ENCODE measurements around the gene ALS2.
"Not testable (repeated sequence)": the region's sequence is repeated elsewhere in the genome, so short reads cannot be mapped to it uniquely, and the experiment has no call there.

ALS2 gene

DNA sequence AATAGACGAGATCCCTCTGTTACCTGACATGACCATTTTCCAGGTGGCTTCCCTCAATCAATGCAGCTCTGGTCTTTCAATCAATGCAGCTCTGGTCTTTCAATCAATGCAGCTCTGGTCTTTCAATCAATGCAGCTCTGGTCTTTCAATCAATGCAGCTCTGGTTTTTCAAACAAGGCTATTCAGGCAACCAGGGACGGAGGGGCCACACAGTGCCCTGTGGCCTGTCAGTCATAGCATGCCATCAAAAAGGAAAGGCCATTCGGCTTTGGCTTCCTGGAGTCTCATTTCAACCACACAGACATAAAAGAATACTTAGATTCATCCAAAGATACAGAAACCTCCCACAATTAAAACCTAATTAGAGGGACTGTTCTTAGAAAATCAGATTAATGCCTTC lies 95.6 kb downstream of the ALS2 start:
- H3K9ac ChIP-seq (ENCODE audit: low read length): no peak overlapping the region
- no peak overlapping the region for H3K27ac ChIP-seq (ENCODE audit: low read depth, low read length)
- no peaks in the 10 kb centered on the region for H3K27me3 ChIP-seq (ENCODE audit: control insufficient read depth, insufficient read depth, low read length)
- H3K4me1 ChIP-seq (ENCODE audit: control insufficient read depth, insufficient read depth, low read length): no peaks in the 10 kb centered on the region
- no peaks in the 10 kb centered on the region for H3K36me3 ChIP-seq (ENCODE audit: control insufficient read depth, insufficient read depth, low read length)
- H3K4me3 ChIP-seq (ENCODE audit: low read length): no peak overlapping the region

DNA sequence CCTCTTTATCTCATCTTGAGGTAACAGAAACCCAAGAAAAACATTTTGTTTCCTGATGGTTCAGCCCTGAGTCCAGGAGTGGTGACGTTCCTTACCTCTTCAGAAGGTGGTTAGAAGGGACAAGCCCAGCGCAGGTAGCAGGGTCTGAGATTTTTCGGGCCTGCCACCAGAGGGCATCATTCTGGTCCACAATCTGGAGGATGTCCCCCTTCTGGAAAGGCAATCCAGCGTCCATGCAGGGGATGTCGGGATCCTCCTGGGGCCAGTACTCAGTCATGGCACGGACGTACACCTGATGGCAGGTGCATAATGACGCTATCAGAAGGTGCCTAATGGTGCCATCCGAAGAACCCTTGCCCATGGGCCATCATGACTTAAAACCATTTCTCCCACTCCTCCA lies 100.0 kb downstream of the ALS2 start:
- H3K27ac ChIP-seq (ENCODE audit: low read depth, low read length): no peak overlapping the region
- H3K9ac ChIP-seq (ENCODE audit: low read length): no peak overlapping the region
- no peaks in the 10 kb centered on the region for H3K36me3 ChIP-seq (ENCODE audit: control insufficient read depth, insufficient read depth, low read length)
- no peaks in the 10 kb centered on the region for H3K27me3 ChIP-seq (ENCODE audit: control insufficient read depth, insufficient read depth, low read length)
- H3K4me1 ChIP-seq (ENCODE audit: control insufficient read depth, insufficient read depth, low read length): no peaks in the 10 kb centered on the region
- no peak overlapping the region for H3K4me3 ChIP-seq (ENCODE audit: low read length)

DNA sequence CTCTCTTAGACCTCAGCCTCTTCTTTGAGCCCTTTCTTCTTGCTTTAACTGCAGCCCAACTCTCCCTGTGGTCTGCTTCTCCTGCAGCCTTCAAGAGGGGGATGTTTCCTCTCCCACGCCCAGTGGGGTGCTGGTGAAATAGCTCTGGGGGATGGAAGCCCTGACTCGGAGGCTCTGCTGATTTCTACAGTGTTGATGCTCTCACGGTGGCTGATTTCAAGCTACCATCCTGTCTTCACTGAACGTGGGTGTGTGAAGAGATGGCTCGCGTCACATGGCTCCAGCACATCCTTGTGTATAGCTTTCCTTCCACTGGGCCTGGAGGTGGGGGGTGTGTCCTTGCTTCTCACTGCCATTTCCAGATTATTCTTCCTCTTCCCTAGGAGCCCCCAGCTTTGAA lies 102.3 kb downstream of the ALS2 start:
- H3K36me3 ChIP-seq (ENCODE audit: control insufficient read depth, insufficient read depth, low read length): no peaks in the 10 kb centered on the region
- no peak overlapping the region for H3K9ac ChIP-seq (ENCODE audit: low read length)
- H3K4me1 ChIP-seq (ENCODE audit: control insufficient read depth, insufficient read depth, low read length): no peaks in the 10 kb centered on the region
- no peaks in the 10 kb centered on the region for H3K27me3 ChIP-seq (ENCODE audit: control insufficient read depth, insufficient read depth, low read length)
- no peak overlapping the region for H3K27ac ChIP-seq (ENCODE audit: low read depth, low read length)
- no peak overlapping the region for H3K4me3 ChIP-seq (ENCODE audit: low read length)

DNA sequence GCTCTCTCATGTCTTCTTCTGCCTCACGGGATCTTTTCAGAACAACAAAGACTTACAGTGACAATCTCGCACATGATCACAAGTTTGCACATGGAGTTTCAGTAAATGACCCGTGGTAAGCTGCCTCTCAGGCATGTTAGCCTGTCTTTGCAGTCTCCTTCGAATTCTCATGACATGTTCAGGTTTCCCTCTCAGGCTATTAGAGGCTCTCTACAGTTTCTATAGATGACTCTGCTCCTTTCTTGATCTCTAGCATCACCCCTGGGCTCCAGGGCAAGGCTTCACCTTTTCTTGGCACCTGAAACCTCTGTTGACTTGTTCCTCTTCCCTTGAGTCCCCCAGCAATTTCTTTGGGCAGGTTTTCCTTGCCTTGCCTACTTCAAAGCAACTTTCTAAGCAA lies 105.3 kb downstream of the ALS2 start:
- Histone ChIP-seq H3K4me1 (ENCODE audit: control insufficient read depth, insufficient read depth, low read length) (no peaks in the 10 kb centered on the region), H3K36me3 (ENCODE audit: control insufficient read depth, insufficient read depth, low read length) (no peaks in the 10 kb centered on the region), H3K27me3 (ENCODE audit: control insufficient read depth, insufficient read depth, low read length) (no peaks in the 10 kb centered on the region), H3K4me3 (ENCODE audit: low read length) (no peak overlapping the region), H3K27ac (ENCODE audit: low read depth, low read length) (no peak overlapping the region), H3K9ac (ENCODE audit: low read length) (no peak overlapping the region)

DNA sequence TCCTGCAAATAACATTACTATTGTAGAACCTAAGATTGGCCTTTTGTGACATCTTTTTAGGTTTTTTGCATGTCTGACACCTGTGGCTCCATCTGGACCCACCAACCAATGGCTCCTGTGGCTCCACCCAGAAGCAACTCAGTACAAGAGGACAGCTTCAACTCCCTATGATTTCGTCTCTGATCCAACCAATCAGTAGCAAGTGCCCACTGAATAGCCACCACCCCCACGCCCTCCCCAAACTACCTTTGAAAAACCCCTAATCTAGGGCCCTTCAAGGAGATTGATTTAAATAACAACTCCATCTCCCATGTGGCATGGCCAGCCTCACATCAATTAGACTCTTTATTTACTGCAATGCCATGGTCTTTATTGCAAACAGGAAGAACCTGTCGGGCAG lies 105.9 kb downstream of the ALS2 start:
- Histone ChIP-seq H3K9ac (ENCODE audit: low read length) (no peak overlapping the region), H3K4me1 (ENCODE audit: control insufficient read depth, insufficient read depth, low read length) (no peaks in the 10 kb centered on the region), H3K36me3 (ENCODE audit: control insufficient read depth, insufficient read depth, low read length) (no peaks in the 10 kb centered on the region), H3K27ac (ENCODE audit: low read depth, low read length) (no peak overlapping the region), H3K27me3 (ENCODE audit: control insufficient read depth, insufficient read depth, low read length) (no peaks in the 10 kb centered on the region), H3K4me3 (ENCODE audit: low read length) (no peak overlapping the region)

DNA sequence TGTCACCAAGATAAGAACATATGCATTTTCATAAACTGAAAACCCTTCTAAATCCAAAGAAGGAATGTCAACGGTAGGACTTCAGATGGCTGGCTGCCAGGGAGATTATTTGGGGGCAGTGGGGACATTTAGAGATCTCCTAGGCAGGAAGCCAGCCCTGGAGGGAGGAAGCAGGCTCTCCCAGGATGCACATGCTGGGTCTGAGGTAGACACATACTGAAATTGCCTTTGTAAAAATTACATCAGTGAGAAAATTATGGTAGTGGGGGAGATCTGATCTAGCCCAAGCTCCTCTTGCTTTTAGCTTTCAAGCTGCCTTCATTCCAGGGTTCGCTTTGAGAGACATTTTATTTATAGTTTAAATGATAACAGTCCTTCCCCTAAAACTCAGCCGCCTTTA lies 106.4 kb downstream of the ALS2 start:
- no peaks in the 10 kb centered on the region for H3K4me1 ChIP-seq (ENCODE audit: control insufficient read depth, insufficient read depth, low read length)
- no peaks in the 10 kb centered on the region for H3K36me3 ChIP-seq (ENCODE audit: control insufficient read depth, insufficient read depth, low read length)
- H3K27ac ChIP-seq (ENCODE audit: low read depth, low read length): no peak overlapping the region
- H3K4me3 ChIP-seq (ENCODE audit: low read length): no peak overlapping the region
- no peaks in the 10 kb centered on the region for H3K27me3 ChIP-seq (ENCODE audit: control insufficient read depth, insufficient read depth, low read length)
- no peak overlapping the region for H3K9ac ChIP-seq (ENCODE audit: low read length)

DNA sequence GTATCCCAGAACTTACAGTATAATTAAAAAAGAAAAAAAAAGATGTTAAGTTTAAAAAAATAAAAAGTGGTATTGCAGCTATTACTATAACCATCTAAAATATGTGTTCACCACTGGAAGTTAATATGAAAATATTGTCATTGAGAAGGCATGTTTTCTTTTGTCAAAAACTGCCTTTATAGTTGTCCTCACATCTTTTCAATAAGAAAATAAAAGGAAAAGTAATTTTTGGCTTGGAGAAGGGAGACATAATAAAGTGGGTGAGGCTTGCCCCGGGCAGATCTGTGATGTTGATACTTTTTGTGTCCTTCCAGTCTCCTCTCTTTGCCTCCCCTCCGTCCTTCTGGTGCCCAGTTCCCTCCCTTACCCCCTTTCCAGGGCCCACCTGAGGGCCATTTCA lies 107.2 kb downstream of the ALS2 start:
- Histone ChIP-seq H3K9ac (ENCODE audit: low read length) (no peak overlapping the region), H3K27ac (ENCODE audit: low read depth, low read length) (no peak overlapping the region), H3K36me3 (ENCODE audit: control insufficient read depth, insufficient read depth, low read length) (no peaks in the 10 kb centered on the region), H3K4me1 (ENCODE audit: control insufficient read depth, insufficient read depth, low read length) (no peaks in the 10 kb centered on the region), H3K4me3 (ENCODE audit: low read length) (no peak overlapping the region), H3K27me3 (ENCODE audit: control insufficient read depth, insufficient read depth, low read length) (no peaks in the 10 kb centered on the region)

DNA sequence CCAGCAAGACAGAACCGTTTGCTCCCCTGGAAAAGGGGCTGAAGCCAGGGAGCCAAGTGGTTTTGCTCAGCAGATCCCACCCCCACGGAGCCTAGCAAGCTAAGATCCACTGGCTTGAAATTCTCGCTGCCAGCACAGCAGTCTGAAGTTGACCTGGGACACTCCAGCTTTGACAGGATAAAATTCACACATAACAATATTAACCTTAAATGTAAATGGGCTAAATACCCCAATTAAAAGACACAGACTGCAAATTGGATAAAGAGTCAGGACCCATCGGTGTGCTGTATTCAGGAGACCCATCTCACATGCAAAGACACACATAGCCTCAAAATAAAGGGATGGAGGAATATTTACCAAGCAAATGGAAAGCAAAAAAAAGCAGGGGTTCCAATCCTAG lies 109.5 kb downstream of the ALS2 start:
- not testable (repeated sequence) for H3K4me3 ChIP-seq (ENCODE audit: low read length); H3K36me3 ChIP-seq (ENCODE audit: control insufficient read depth, insufficient read depth, low read length); H3K27me3 ChIP-seq (ENCODE audit: control insufficient read depth, insufficient read depth, low read length); H3K27ac ChIP-seq (ENCODE audit: low read depth, low read length); H3K9ac ChIP-seq (ENCODE audit: low read length); H3K4me1 ChIP-seq (ENCODE audit: control insufficient read depth, insufficient read depth, low read length)

DNA sequence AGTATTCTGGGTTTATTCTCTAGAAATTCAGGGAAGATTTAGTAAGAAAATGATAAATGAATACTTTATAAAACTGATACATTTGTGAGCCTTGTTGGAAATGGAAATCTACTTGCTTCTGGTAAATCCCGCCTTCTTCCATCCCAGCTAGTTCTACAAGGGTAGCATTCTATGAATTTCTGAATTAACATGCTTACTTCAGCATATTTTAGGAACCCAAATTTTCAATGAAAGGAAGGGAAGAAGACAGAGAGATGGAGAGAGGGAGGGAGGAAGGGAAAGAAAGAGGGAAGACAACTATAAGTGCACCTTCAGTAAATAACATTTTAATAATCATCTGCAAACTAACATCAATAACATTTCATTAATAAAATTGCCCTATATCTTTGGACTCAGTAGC lies 110.9 kb downstream of the ALS2 start:
- Histone ChIP-seq H3K4me1 (ENCODE audit: control insufficient read depth, insufficient read depth, low read length) (no peaks in the 10 kb centered on the region), H3K36me3 (ENCODE audit: control insufficient read depth, insufficient read depth, low read length) (no peaks in the 10 kb centered on the region)

DNA sequence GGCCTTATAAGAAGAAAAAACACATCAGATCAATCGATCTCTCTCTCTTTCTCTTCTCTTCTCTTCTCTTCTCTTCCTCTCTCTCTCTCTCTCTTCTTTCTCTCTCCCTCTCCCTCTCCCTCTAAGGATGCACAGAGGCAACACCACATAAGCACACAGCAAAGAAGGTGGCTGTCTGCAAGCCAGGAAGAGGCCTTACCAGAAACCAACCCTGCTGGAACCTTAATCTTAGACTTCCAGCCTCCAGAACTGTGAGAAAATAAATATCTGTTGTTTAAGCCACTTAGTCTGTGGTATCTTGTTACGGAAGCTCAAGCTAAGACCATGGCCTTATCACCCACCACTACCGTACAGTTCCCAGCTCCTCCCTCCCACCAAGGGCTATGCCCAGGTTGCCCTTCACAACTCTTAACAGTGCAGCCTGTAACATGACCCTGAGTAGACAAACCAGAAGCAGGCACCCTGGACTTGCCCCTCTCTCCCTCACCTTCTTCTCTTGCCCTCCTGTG lies 112.3 kb downstream of the ALS2 start:
- no peak overlapping the region for H3K27ac ChIP-seq (ENCODE audit: low read depth, low read length)
- H3K4me3 ChIP-seq (ENCODE audit: low read length): no peak overlapping the region
- H3K4me1 ChIP-seq (ENCODE audit: control insufficient read depth, insufficient read depth, low read length): no peaks in the 10 kb centered on the region
- no peaks in the 10 kb centered on the region for H3K36me3 ChIP-seq (ENCODE audit: control insufficient read depth, insufficient read depth, low read length)
- no peak overlapping the region for H3K9ac ChIP-seq (ENCODE audit: low read length)
- no peaks in the 10 kb centered on the region for H3K27me3 ChIP-seq (ENCODE audit: control insufficient read depth, insufficient read depth, low read length)

More for the DNA sequence above, 110.9 kb downstream of the ALS2 start:
- H3K4me3 ChIP-seq (ENCODE audit: low read length): no peak overlapping the region
- H3K27ac ChIP-seq (ENCODE audit: low read depth, low read length): no peak overlapping the region
- H3K27me3 ChIP-seq (ENCODE audit: control insufficient read depth, insufficient read depth, low read length): no peaks in the 10 kb centered on the region
- no peak overlapping the region for H3K9ac ChIP-seq (ENCODE audit: low read length)

DNA sequence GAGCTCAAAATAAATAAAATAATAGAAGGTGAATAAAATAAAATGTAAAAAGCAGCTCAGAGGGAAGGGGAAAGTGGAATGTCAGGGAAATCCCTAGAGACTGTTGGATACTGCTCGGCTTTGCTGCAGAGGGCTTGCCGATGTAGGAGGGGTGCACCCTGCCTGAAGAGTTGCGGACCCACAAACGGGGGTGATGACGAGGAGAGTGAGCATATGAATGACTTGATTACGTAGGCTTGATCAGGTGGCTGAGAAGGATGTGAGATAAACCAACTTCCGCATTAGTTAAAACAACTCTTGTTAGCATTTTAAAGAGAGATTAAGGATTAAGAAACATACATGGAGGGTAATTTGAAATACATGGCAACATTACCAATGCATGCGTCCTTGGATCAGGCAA lies 116.4 kb downstream of the ALS2 start:
- H3K4me3 ChIP-seq (ENCODE audit: low read length): no peak overlapping the region
- no peaks in the 10 kb centered on the region for H3K27me3 ChIP-seq (ENCODE audit: control insufficient read depth, insufficient read depth, low read length)
- H3K27ac ChIP-seq (ENCODE audit: low read depth, low read length): no peak overlapping the region
- no peak overlapping the region for H3K9ac ChIP-seq (ENCODE audit: low read length)
- H3K4me1 ChIP-seq (ENCODE audit: control insufficient read depth, insufficient read depth, low read length): no peaks in the 10 kb centered on the region
- no peaks in the 10 kb centered on the region for H3K36me3 ChIP-seq (ENCODE audit: control insufficient read depth, insufficient read depth, low read length)

DNA sequence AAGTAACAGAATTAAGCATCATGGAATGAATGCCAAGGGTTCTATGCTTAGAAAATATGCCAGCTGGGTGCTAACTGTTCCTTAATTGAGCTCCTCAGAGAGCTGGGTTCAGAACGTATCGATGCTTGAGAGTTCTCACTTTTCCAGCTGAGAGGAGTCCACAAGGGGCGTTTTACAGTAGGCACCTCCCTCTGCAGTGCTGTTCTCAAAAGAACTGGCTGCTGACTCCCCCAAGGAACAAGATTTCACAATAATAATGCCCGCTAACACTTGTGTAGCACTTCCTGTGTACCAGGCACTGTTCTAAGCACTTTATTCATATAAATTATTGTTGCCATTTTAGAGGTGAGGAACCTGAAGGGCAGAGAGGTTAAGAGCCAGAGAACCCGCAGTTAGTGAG lies 119.4 kb downstream of the ALS2 start:
- Histone ChIP-seq H3K27ac (ENCODE audit: low read depth, low read length) (no peak overlapping the region), H3K27me3 (ENCODE audit: control insufficient read depth, insufficient read depth, low read length) (no peaks in the 10 kb centered on the region), H3K36me3 (ENCODE audit: control insufficient read depth, insufficient read depth, low read length) (no peaks in the 10 kb centered on the region), H3K9ac (ENCODE audit: low read length) (no peak overlapping the region), H3K4me1 (ENCODE audit: control insufficient read depth, insufficient read depth, low read length) (no peaks in the 10 kb centered on the region), H3K4me3 (ENCODE audit: low read length) (no peak overlapping the region)

DNA sequence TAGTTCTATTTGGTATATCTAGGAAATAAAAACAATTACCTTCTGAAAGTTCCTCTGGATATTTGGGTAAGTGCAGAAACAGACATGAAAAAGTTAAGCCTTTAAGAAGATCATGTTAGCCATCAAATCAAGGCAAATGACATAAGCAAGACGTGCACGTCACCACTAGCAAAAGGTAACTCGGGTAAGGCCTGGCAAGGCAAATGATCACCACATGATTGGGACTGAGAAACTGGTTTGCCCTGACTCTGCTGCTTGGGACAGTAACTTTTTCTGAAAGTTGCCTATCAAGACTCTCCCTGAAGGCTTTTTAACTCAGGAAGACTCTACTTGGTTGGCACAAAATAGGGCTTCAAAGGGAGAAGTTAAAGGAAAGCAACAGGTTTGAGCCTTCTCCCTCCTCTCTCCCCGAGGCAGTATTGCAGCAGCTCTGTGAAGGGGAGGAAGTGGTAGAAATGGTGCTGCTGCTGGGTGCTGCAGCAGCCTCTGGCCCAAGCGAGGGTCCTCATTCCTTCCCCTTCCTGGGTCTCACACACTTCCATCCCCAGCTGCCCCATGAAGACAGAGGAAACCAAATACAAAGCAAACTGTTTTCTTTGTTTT lies 120.3 kb downstream of the ALS2 start:
- Histone ChIP-seq H3K4me3 (ENCODE audit: low read length) (no peak overlapping the region), H3K27ac (ENCODE audit: low read depth, low read length) (no peak overlapping the region), H3K9ac (ENCODE audit: low read length) (no peak overlapping the region), H3K36me3 (ENCODE audit: control insufficient read depth, insufficient read depth, low read length) (no peaks in the 10 kb centered on the region), H3K4me1 (ENCODE audit: control insufficient read depth, insufficient read depth, low read length) (no peaks in the 10 kb centered on the region), H3K27me3 (ENCODE audit: control insufficient read depth, insufficient read depth, low read length) (no peaks in the 10 kb centered on the region)

Data from rectal smooth muscle tissue (tissue), 1 donor.